ENCODE data around the gene SYTL4.
"Not testable (repeated sequence)": the region's sequence is repeated elsewhere in the genome, so short reads cannot be mapped to it uniquely, and the experiment has no call there.

Gene SYTL4

GRCh38 chrX:100731441-100732281, at the start of gene SYTL4:
TSS of gene SYTL4 (minus strand) at chrX:100732121. CDS start at chrX:100702037, 30,084 bp downstream.
- DNase-seq = no peak

GRCh38 chrX:100769439-100769838, 37.5 kb upstream of the SYTL4 start:
- not testable (repeated sequence) for DNase-seq

GRCh38 chrX:100768679-100769338, 36.9 kb upstream of the SYTL4 start:
- DNase-seq = peak; percentile 41

- DNase-seq = no peak
Measured at GRCh38 chrX:100750883-100751282, 19.0 kb upstream of the SYTL4 start.

GRCh38 chrX:100748108-100748507, 16.2 kb upstream of the SYTL4 start:
- no peak for DNase-seq

- DNase-seq = no peak
Measured at GRCh38 chrX:100747703-100748102, 15.8 kb upstream of the SYTL4 start.

GRCh38 chrX:100747090-100747489, 15.2 kb upstream of the SYTL4 start:
- no peak for DNase-seq

- DNase-seq = no peak
Measured at GRCh38 chrX:100745806-100746537, 14.1 kb upstream of the SYTL4 start.

- no peak for DNase-seq
Measured at GRCh38 chrX:100745205-100745604, 13.3 kb upstream of the SYTL4 start.

GRCh38 chrX:100743009-100743607, 11.2 kb upstream of the SYTL4 start:
- no peak for DNase-seq

- DNase-seq = not testable (repeated sequence)
Measured at GRCh38 chrX:100724006-100724405, 7.9 kb downstream of the SYTL4 start.

- no peak for DNase-seq
Measured at GRCh38 chrX:100721328-100721727, 10.6 kb downstream of the SYTL4 start.

GRCh38 chrX:100720301-100720700, 11.6 kb downstream of the SYTL4 start:
- DNase-seq = no peak

- DNase-seq = no peak
Measured at GRCh38 chrX:100719139-100719538, 12.8 kb downstream of the SYTL4 start.

GRCh38 chrX:100717363-100717762, 14.6 kb downstream of the SYTL4 start:
- DNase-seq = peak; percentile 16

- DNase-seq = no peak
Measured at GRCh38 chrX:100710816-100711215, 21.1 kb downstream of the SYTL4 start.

GRCh38 chrX:100704581-100705203, 27.2 kb downstream of the SYTL4 start:
- no peak for DNase-seq

GRCh38 chrX:100700809-100701208, 31.1 kb downstream of the SYTL4 start:
- DNase-seq = no peak

- DNase-seq = no peak
Measured at GRCh38 chrX:100698551-100698950, 33.4 kb downstream of the SYTL4 start.

GRCh38 chrX:100696699-100697351, 35.1 kb downstream of the SYTL4 start:
- no peak for DNase-seq

- no peak for DNase-seq
Measured at GRCh38 chrX:100695991-100696390, 35.9 kb downstream of the SYTL4 start.

GRCh38 chrX:100695302-100695701, 36.6 kb downstream of the SYTL4 start:
- no peak for DNase-seq
